Measurements from ENCODE around the gene CCDC149. TPM values are rescaled to one million over a fixed set of nuclear protein-coding genes. Genes with fewer than 3 reads are reported as not detected.

The CCDC149 gene
- total and polyA plus RNA-seq, 2 of the 8 experiments (the other 6 are each of a cell fraction or from before 2014, with no cell fraction given), result 2.2 to 5.6 TPM

- CTCF ChIA-PET (ENCODE audit: partially characterized antibody), result interaction anchor here (0.6 to 1.2 kb wide), 4 partner anchors 21 to 291 kb away, joined by 3 to 5 read pairs (median 3); no protein-coding TSS in a partner anchor
- Histone ChIP-seq H2BK120ac (replicated peaks; ENCODE audit: low read depth, low read length) (no peak overlapping the region), H3K79me2 (ENCODE audit: control insufficient read depth in 1 of 2, insufficient read depth in 2 of 2, low read length in 2 of 2) (no peaks in the 10 kb centered on the region), H3K56ac (replicated peaks; ENCODE audit: insufficient read length, low read depth, low read length) (no peak overlapping the region), H4K5ac (ENCODE audit: insufficient read length, low read depth, low read length) (no peak overlapping the region), H3K4me1 (replicated peaks in 1 of 4; ENCODE audit: control insufficient read depth in 3 of 4, insufficient read depth in 4 of 4, low read length in 3 of 4) (peaks cover 0 to 4% (median 2%) of the 10 kb centered on the region in 4 experiments; a peak in 2 of 7 replicates), H3K79me1 (ENCODE audit: low read depth, low read length) (no peaks in the 10 kb centered on the region), H2AK5ac (ENCODE audit: low read depth, low read length) (no peak overlapping the region), H3K4ac (replicated peaks; ENCODE audit: insufficient read length, low read depth, low read length) (no peak overlapping the region), H2BK20ac (ENCODE audit: low read length) (no peak overlapping the region), H3K4me2 (ENCODE audit: insufficient read depth in 1 of 2, low read depth in 2 of 2, low read length in 2 of 2) (no peak overlapping the region), H3K27me3 (replicated peaks in 1 of 4; ENCODE audit: control insufficient read depth in 3 of 4, extremely low read depth in 1 of 4, insufficient read depth in 3 of 4, low read length in 3 of 4) (no peaks in the 10 kb centered on the region), H3K18ac (ENCODE audit: extremely low read depth, low read length) (no peak overlapping the region), H3K23me2 (ENCODE audit: low read depth, low read length) (no peaks in the 10 kb centered on the region), H4K20me1 (replicated peaks in 1 of 2; ENCODE audit: control insufficient read depth in 1 of 2, insufficient read depth in 2 of 2, low read length in 2 of 2) (no peaks in the 10 kb centered on the region), H2BK5ac (ENCODE audit: low read depth, low read length) (no peak overlapping the region), H3K36me3 (ENCODE audit: control insufficient read depth in 2 of 4, insufficient read depth in 4 of 4, low read length in 3 of 4) (no peaks in the 10 kb centered on the region), H4K91ac (replicated peaks; ENCODE audit: insufficient read length, low read length) (no peak overlapping the region), H3K23ac (ENCODE audit: insufficient read length) (no peak overlapping the region), H3K27ac (ENCODE audit: low read depth, low read length) (no peak overlapping the region), H2AFZ (ENCODE audit: low read length) (peak overlapping the region; percentile 35; the same call in 1 of the 2 replicates), H4K8ac (ENCODE audit: extremely low read depth, insufficient read depth, low read length) (no peak overlapping the region), H3K4me3 (ENCODE audit: extremely low read depth in 1 of 4, insufficient read depth in 2 of 4, low read depth in 3 of 4, low read length in 4 of 4) (no peak overlapping the region), H3K14ac (ENCODE audit: insufficient read length) (no peak overlapping the region), H2BK12ac (ENCODE audit: low read depth, low read length) (no peak overlapping the region), H3K9me3 (ENCODE audit: insufficient read depth in 2 of 2, low read depth in 1 of 2, low read length in 1 of 2) (no peaks in the 10 kb centered on the region), H3K9ac (replicated peaks in 1 of 4; ENCODE audit: extremely low read depth in 1 of 4, low read depth in 3 of 4, low read length in 3 of 4) (no peak overlapping the region), H2BK15ac (ENCODE audit: low read length) (no peak overlapping the region)
- FAIRE-seq (no peak), DNase-seq (ENCODE audit: low read depth in 1 of 2, low spot score in 2 of 2) (no peak)
- 95% methylated on average over 2 of the region's 2 CpGs; no CpG with 5 or more reads in 1 of the 2 experiments for WGBS, 2 experiments (ENCODE audit: extremely low coverage in 1 of 2, insufficient coverage in 1 of 2, insufficient read length in 1 of 2, insufficient replicate concordance in 2 of 2, low coverage in 1 of 2, low lambda C conversion rate in 2 of 2, missing lambda C conversion rate in 1 of 2)
- TF ChIP-seq ASH2L (IDR thresholded peaks at IDR 0.05; ENCODE audit: low read length) (no peak), CBX5 (IDR thresholded peaks at IDR 0.05; ENCODE audit: low read depth, low read length) (no peak), ATF3 (IDR thresholded peaks at IDR 0.05; ENCODE audit: insufficient read depth, low read depth, low read length) (no peak), CTCF (IDR thresholded peaks at IDR 0.05; ENCODE audit: control extremely low read depth in 1 of 3, insufficient read depth in 1 of 3, low read depth in 1 of 3, low read length in 3 of 3) (no peak), RAD21 (IDR thresholded peaks at IDR 0.05 in 1 of 2, conservative IDR thresholded peaks at IDR 0.05 in 1 of 2; ENCODE audit: low read depth in 2 of 2, low read length in 2 of 2) (no peak), SUZ12 (IDR thresholded peaks at IDR 0.05; ENCODE audit: low read length) (no peak), PHF8 (conservative IDR thresholded peaks at IDR 0.05; ENCODE audit: low read depth, low read length) (no peak)
- POLR2A ChIA-PET (ENCODE audit: partially characterized antibody), result no interaction called here
Measured at GRCh38 chr4:24769571-24769970, 143.3 kb downstream of the CCDC149 start.
